Gastrocnemius medialis (tissue), 4 donors: ENCODE measurements around the gene RUNX1.

Source experiments
- CTCF ChIP-seq, 5 experiments: fragments of 450-650 bp in 3 of 5; fragments of 200-600 bp in 2 of 5; sonication (generic) in 2 of 5; IDR thresholded peaks in 4 of 5; conservative IDR thresholded peaks in 1 of 5; 1 replicate in 4 of 5; 2 replicates in 1 of 5; pipeline ENCODE4 v1.5.1; 2016 to 2019; ENCODE audit warnings: antibody characterized with exemption in 5 of 5, mild to moderate bottlenecking in 3 of 5, moderate library complexity in 3 of 5
- POLR2A ChIP-seq, 2 donors: fragments of 450-650 bp; IDR thresholded peaks; one replicate each; pipeline ENCODE4 v1.6.1; 2017; ENCODE audit warnings: antibody characterized with exemption in 2 of 2, mild to moderate bottlenecking in 2 of 2, moderate library complexity in 2 of 2

GRCh38 chr21:35006248-35006647 lies 42.9 kb downstream of the RUNX1 start:
- TF ChIP-seq CTCF (IDR thresholded peaks at IDR 0.05 in 4 of 5, conservative IDR thresholded peaks at IDR 0.05 in 1 of 5): no peak
- no peak for TF ChIP-seq POLR2A (IDR thresholded peaks at IDR 0.05)
